OCI-LY1 (cell line): ENCODE results near the gene CELSR3.

Experiments
- H2AFZ ChIP-seq: fragments of 200-600 bp; sonication (generic), shearing (Covaris generic); 2 replicates; pipeline ENCODE4 v1.6.0; 2014; ENCODE audit warnings: antibody characterized with exemption, mild to moderate bottlenecking, low read length
- H3F3A ChIP-seq: fragments of 200-600 bp; sonication (generic), shearing (Covaris generic); 2 replicates; pipeline ENCODE4 v1.6.0; 2014; ENCODE audit warnings: mild to moderate bottlenecking, antibody characterized with exemption, low read length, moderate library complexity; ENCODE audit not compliant: insufficient read depth
- H3K27ac ChIP-seq: fragments of 200-600 bp; sonication (generic); 2 replicates; pipeline ENCODE4 v1.5.1; 2014; ENCODE audit warnings: low read length, mixed run types, mild to moderate bottlenecking, low read depth; ENCODE audit not compliant: poor library complexity, severe bottlenecking
- H3K27me3 ChIP-seq: fragments of 200-600 bp; sonication (generic); 2 replicates; pipeline ENCODE4 v1.6.0; 2014; ENCODE audit warnings: antibody characterized with exemption, mild to moderate bottlenecking, low read length, moderate library complexity; ENCODE audit not compliant: insufficient read depth
- H3K36me3 ChIP-seq: fragments of 200-600 bp; sonication (generic); 2 replicates; pipeline ENCODE4 v1.6.1; 2014; ENCODE audit warnings: mild to moderate bottlenecking, antibody characterized with exemption, low read length, moderate library complexity, mixed read lengths; ENCODE audit not compliant: insufficient read depth
- H3K4me1 ChIP-seq: fragments of 200-600 bp; sonication (generic); 2 replicates; pipeline ENCODE4 v1.5.1; 2014; ENCODE audit warnings: mild to moderate bottlenecking, low read length, moderate library complexity; ENCODE audit not compliant: insufficient read depth, severe bottlenecking
- H3K4me2 ChIP-seq: fragments of 200-600 bp; sonication (generic), shearing (Covaris generic); 2 replicates; pipeline ENCODE4 v1.6.1; 2014; ENCODE audit warnings: low read length
- H3K4me3 ChIP-seq: fragments of 200-600 bp; sonication (generic); 2 replicates; pipeline ENCODE4 v1.5.1; 2014; ENCODE audit warnings: low read length, low read depth, mild to moderate bottlenecking, mixed read lengths; ENCODE audit not compliant: poor library complexity, severe bottlenecking
- H3K79me2 ChIP-seq: fragments of 200-600 bp; shearing (Covaris generic); 2 replicates; pipeline ENCODE4 v1.6.1; 2016; ENCODE audit warnings: mixed run types, low read length, mixed read lengths; ENCODE audit not compliant: insufficient read depth
- H3K9ac ChIP-seq: fragments of 200-600 bp; sonication (generic), shearing (Covaris generic); 2 replicates; pipeline ENCODE4 v1.6.1; 2014; ENCODE audit warnings: mild to moderate bottlenecking, low read length, mixed read lengths
- H3K9me2 ChIP-seq: fragments of 200-600 bp; sonication (generic), shearing (Covaris generic); 2 replicates; pipeline ENCODE4 v1.6.1; 2014; ENCODE audit warnings: low read depth, mild to moderate bottlenecking, low read length, mixed read lengths
- H3K9me3 ChIP-seq: fragments of 200-600 bp; shearing (Covaris generic); 2 replicates; pipeline ENCODE4 v1.6.1; 2014; ENCODE audit warnings: low read length, mixed read lengths
- H4K20me1 ChIP-seq: fragments of 200-600 bp; sonication (generic), shearing (Covaris generic); 2 replicates; pipeline ENCODE4 v1.6.0; 2016; ENCODE audit warnings: mild to moderate bottlenecking, low read length; ENCODE audit not compliant: insufficient read depth
- EZH2 ChIP-seq: fragments of 200-600 bp; sonication (generic), shearing (Covaris generic); IDR thresholded peaks from 2 replicates; pipeline ENCODE4 v1.8.0; 2017; ENCODE audit warnings: borderline replicate concordance, mixed run types, mild to moderate bottlenecking, antibody characterized with exemption, low read length, moderate library complexity, mixed read lengths
- TF ChIP-seq, protein P1 (sequence below): fragments of 200-600 bp; sonication (generic), shearing (Covaris generic); IDR thresholded peaks from 2 replicates; pipeline ENCODE4 v1.5.1; 2017; ENCODE audit warnings: mild to moderate bottlenecking, antibody characterized with exemption, low read length, moderate library complexity, mixed read lengths

Gene CELSR3

DNA sequence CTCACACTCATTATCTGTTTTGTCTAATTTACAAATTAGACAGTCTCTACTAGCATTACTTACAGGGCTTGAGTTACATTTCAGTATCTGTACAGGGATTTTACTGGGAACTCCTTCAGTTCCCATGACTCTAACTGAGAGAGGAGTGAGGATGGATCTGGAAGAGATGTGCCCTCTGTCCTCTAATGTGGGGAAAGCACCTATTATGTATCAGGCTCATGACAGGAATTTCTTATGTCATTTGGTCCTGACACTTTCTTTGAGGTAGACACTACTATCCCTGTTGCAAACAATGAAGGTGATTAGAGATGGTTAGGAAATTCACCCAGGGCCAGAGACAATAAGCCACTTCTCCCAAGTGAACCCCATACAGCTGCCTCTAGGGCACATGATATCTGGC is 33.9 kb upstream of the CELSR3 start:
- no peaks in the 10 kb centered on the region; the same call in 1 of the 2 replicates for H4K20me1 ChIP-seq

DNA sequence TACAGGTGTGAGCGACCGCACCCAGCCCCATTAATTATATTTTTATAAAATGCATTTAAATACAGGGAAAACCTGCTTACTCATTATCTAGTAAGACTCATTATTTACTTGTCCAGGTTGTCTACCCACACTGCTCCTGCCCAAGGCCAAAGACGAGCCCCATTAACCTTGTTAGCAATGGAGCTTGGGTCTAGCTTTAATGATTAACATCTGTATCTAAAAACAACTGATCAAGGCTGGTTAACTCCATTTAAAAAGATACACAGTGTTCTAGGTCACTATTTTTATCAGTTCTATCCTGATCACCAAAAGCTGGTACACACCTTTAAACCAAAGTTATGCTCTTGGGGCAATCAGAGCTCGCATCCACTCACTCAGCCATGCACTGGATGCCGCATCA is 33.5 kb upstream of the CELSR3 start:
- H3K27ac ChIP-seq: no peak overlapping the region
- H4K20me1 ChIP-seq: no peaks in the 10 kb centered on the region; the same call in 1 of the 2 replicates
- no peak overlapping the region for H3K4me2 ChIP-seq
- no peak overlapping the region for H3K4me3 ChIP-seq
- no peaks in the 10 kb centered on the region for H3K9me3 ChIP-seq
- H2AFZ ChIP-seq: no peak overlapping the region
- no peaks in the 10 kb centered on the region for H3F3A ChIP-seq
- peaks cover 53% of the 10 kb centered on the region for H3K79me2 ChIP-seq
- H3K9me2 ChIP-seq: no peaks in the 10 kb centered on the region
- TF ChIP-seq, protein P1, sequence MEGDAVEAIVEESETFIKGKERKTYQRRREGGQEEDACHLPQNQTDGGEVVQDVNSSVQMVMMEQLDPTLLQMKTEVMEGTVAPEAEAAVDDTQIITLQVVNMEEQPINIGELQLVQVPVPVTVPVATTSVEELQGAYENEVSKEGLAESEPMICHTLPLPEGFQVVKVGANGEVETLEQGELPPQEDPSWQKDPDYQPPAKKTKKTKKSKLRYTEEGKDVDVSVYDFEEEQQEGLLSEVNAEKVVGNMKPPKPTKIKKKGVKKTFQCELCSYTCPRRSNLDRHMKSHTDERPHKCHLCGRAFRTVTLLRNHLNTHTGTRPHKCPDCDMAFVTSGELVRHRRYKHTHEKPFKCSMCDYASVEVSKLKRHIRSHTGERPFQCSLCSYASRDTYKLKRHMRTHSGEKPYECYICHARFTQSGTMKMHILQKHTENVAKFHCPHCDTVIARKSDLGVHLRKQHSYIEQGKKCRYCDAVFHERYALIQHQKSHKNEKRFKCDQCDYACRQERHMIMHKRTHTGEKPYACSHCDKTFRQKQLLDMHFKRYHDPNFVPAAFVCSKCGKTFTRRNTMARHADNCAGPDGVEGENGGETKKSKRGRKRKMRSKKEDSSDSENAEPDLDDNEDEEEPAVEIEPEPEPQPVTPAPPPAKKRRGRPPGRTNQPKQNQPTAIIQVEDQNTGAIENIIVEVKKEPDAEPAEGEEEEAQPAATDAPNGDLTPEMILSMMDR: no peak
- TF ChIP-seq EZH2: no peak
- H3K36me3 ChIP-seq: peaks cover 87% of the 10 kb centered on the region
- no peaks in the 10 kb centered on the region for H3K4me1 ChIP-seq
- H3K9ac ChIP-seq: no peak overlapping the region
- no peaks in the 10 kb centered on the region for H3K27me3 ChIP-seq

More for the DNA sequence above, 33.9 kb upstream of the CELSR3 start:
- H3K36me3 ChIP-seq: peaks cover 84% of the 10 kb centered on the region
- H3K4me3 ChIP-seq: no peak overlapping the region
- H3K9ac ChIP-seq: no peak overlapping the region
- no peak overlapping the region for H2AFZ ChIP-seq
- H3K79me2 ChIP-seq: peaks cover 57% of the 10 kb centered on the region
- TF ChIP-seq, protein P1: no peak
- no peak for TF ChIP-seq EZH2
- H3K9me3 ChIP-seq: no peaks in the 10 kb centered on the region
- no peak overlapping the region for H3K4me2 ChIP-seq
- H3F3A ChIP-seq: no peaks in the 10 kb centered on the region
- H3K9me2 ChIP-seq: no peaks in the 10 kb centered on the region
- H3K27me3 ChIP-seq: no peaks in the 10 kb centered on the region
- no peak overlapping the region for H3K27ac ChIP-seq
- no peaks in the 10 kb centered on the region for H3K4me1 ChIP-seq

DNA sequence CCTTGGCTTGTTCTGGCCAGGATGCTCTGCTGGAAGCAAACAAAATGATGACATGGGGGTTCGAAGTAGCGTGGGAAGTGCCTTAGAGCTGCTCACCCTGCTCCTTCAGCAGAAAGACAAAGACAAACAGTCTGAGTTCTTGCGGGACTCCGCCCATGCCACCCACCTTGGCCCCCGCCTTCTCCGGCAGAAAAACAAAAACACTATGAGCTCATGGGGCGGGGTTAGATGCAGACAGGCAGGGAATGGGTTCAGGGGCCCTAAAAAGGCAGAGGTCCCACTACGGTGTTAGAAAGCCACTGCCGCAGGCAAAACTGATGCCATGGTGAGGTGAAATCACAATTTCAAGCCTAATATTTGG is 32.7 kb upstream of the CELSR3 start:
- Histone ChIP-seq H3K4me3 (no peak overlapping the region), H3F3A (no peaks in the 10 kb centered on the region), H3K9me3 (no peaks in the 10 kb centered on the region), H3K79me2 (peaks cover 45% of the 10 kb centered on the region), H3K4me2 (no peak overlapping the region), H3K4me1 (no peaks in the 10 kb centered on the region), H3K27ac (no peak overlapping the region), H3K9me2 (no peaks in the 10 kb centered on the region), H2AFZ (no peak overlapping the region), H3K36me3 (peaks cover 87% of the 10 kb centered on the region), H3K27me3 (no peaks in the 10 kb centered on the region), H3K9ac (no peak overlapping the region), H4K20me1 (no peaks in the 10 kb centered on the region; the same call in 1 of the 2 replicates)
- TF ChIP-seq, protein P1: no peak
- no peak for TF ChIP-seq EZH2
